Measurements from ENCODE around the gene SNRNP25. TPM values are rescaled to one million over a fixed set of nuclear protein-coding genes. Genes with fewer than 3 reads are reported as not detected.

Gene SNRNP25
- total RNA-seq, 2 donors from 2014 or later: 22.9 to 40.8 TPM

GRCh38 chr16:86483-86952 is 32.9 kb downstream of the SNRNP25 start:
- WGBS: 73% methylated on average over 23 of the region's 23 CpGs
- Histone ChIP-seq H3K27me3 (replicated peaks; ENCODE audit: insufficient read depth) (no peaks in the 10 kb centered on the region), H3K4me3 (no peak overlapping the region), H3K9me3 (no peaks in the 10 kb centered on the region), H3K36me3 (peaks cover 0 to 8% of the 10 kb centered on the region in 2 donors), H3K4me1 (replicated peaks) (peaks cover 1% of the 10 kb centered on the region), H3K27ac (no peak overlapping the region)
- DNase-seq (ENCODE audit: low spot score): no peak
- TF ChIP-seq CTCF (IDR thresholded peaks at IDR 0.05): no peak
- TF ChIP-seq POLR2A (IDR thresholded peaks at IDR 0.05): no peak
- no peak for TF ChIP-seq POLR2AphosphoS5 (IDR thresholded peaks at IDR 0.05)
- intact Hi-C loops (cut with DNase I): no loop called here

GRCh38 chr16:88613-89012 is 35.0 kb downstream of the SNRNP25 start:
- Histone ChIP-seq H3K27me3 (replicated peaks; ENCODE audit: insufficient read depth) (no peaks in the 10 kb centered on the region), H3K4me3 (no peak overlapping the region), H3K9me3 (no peaks in the 10 kb centered on the region), H3K27ac (no peak overlapping the region), H3K36me3 (peaks cover 0 to 8% of the 10 kb centered on the region in 2 donors), H3K4me1 (replicated peaks) (peaks cover 8% of the 10 kb centered on the region)
- no peak for DNase-seq (ENCODE audit: low spot score)
- 96% methylated on average over 14 of the region's 14 CpGs for WGBS
- TF ChIP-seq CTCF (IDR thresholded peaks at IDR 0.05) (no peak), POLR2AphosphoS5 (IDR thresholded peaks at IDR 0.05) (no peak), POLR2A (IDR thresholded peaks at IDR 0.05) (no peak)
- intact Hi-C loops (cut with DNase I): no loop called here

- Histone ChIP-seq H3K4me1 (replicated peaks) (peaks cover 8% of the 10 kb centered on the region), H3K9me3 (no peaks in the 10 kb centered on the region), H3K4me3 (no peak overlapping the region), H3K36me3 (peaks cover 0 to 8% of the 10 kb centered on the region in 2 donors), H3K27me3 (replicated peaks; ENCODE audit: insufficient read depth) (no peaks in the 10 kb centered on the region), H3K27ac (no peak overlapping the region)
- intact Hi-C loops (cut with DNase I): no loop called here
- DNase-seq (ENCODE audit: low spot score): no peak
- WGBS: 91% methylated on average over 29 of the region's 30 CpGs
- TF ChIP-seq POLR2A (IDR thresholded peaks at IDR 0.05) (no peak), POLR2AphosphoS5 (IDR thresholded peaks at IDR 0.05) (no peak), CTCF (IDR thresholded peaks at IDR 0.05) (no peak)
Observed at GRCh38 chr16:89391-90302, 36.0 kb downstream of the SNRNP25 start.

- no peak overlapping the region for H3K4me3 ChIP-seq
- no peaks in the 10 kb centered on the region for H3K27me3 ChIP-seq (replicated peaks; ENCODE audit: insufficient read depth)
- WGBS: 14% methylated on average over 9 of the region's 9 CpGs
- H3K9me3 ChIP-seq: no peaks in the 10 kb centered on the region
- peaks cover 0 to 8% of the 10 kb centered on the region in 2 donors for H3K36me3 ChIP-seq
- TF ChIP-seq POLR2A (IDR thresholded peaks at IDR 0.05) (no peak), POLR2AphosphoS5 (IDR thresholded peaks at IDR 0.05) (no peak), CTCF (IDR thresholded peaks at IDR 0.05) (no peak)
- peak overlapping the region in 1 of 2 donors; percentile 1 for H3K27ac ChIP-seq
- intact Hi-C loops (cut with DNase I): no loop called here
- DNase-seq (ENCODE audit: low spot score): no peak
- peaks cover 8% of the 10 kb centered on the region for H3K4me1 ChIP-seq (replicated peaks)
Observed at GRCh38 chr16:91484-91883, 37.9 kb downstream of the SNRNP25 start.
